Astrocyte (in vitro differentiated cells and primary cell): ENCODE measurements around the gene TOP2A. TPM values are rescaled to one million over a fixed set of nuclear protein-coding genes. Genes with fewer than 3 reads are reported as not detected.

Experiments
- DNase-seq: peaks from one replicate; pipeline ENCODE4 v3.0.0-alpha.2; 2010; ENCODE audit warnings: low read depth
- FAIRE-seq: peaks from 2 replicates; lab custom pipeline; 2011; peaks lifted over from hg19 to GRCh38; lab: Jason Lieb, UNC
- H2AFZ ChIP-seq: 2 replicates; pipeline ENCODE4 v1.6.0; 2012; ENCODE audit warnings: low read depth, low read length, inconsistent platforms
- H3K27ac ChIP-seq: 2 replicates; pipeline ENCODE4 v1.5.1; 2011; ENCODE audit warnings: low read depth, low read length, inconsistent platforms
- H3K27me3 ChIP-seq: 2 replicates; pipeline ENCODE4 v1.6.0; 2011; ENCODE audit warnings: low read length, inconsistent platforms; ENCODE audit not compliant: insufficient read depth
- H3K36me3 ChIP-seq: 2 replicates; pipeline ENCODE4 v1.5.1; 2011; ENCODE audit warnings: low read length, inconsistent platforms; ENCODE audit not compliant: insufficient read depth
- H3K4me1 ChIP-seq: 2 replicates; pipeline ENCODE4 v1.5.1; 2011; ENCODE audit warnings: low read length, inconsistent platforms; ENCODE audit not compliant: insufficient read depth
- H3K4me2 ChIP-seq: 2 replicates; pipeline ENCODE4 v1.6.0; 2012; ENCODE audit warnings: low read length, inconsistent platforms
- H3K4me3 ChIP-seq: 2 replicates; pipeline ENCODE4 v1.5.1; 2011; ENCODE audit warnings: low read depth, mild to moderate bottlenecking, low read length, inconsistent platforms; ENCODE audit not compliant: insufficient read depth
- H3K79me2 ChIP-seq: 2 replicates; pipeline ENCODE4 v1.6.0; 2012; ENCODE audit warnings: mild to moderate bottlenecking, low read length, inconsistent platforms; ENCODE audit not compliant: insufficient read depth
- H3K9ac ChIP-seq: 2 replicates; pipeline ENCODE4 v1.6.0; 2012; ENCODE audit warnings: mild to moderate bottlenecking, low read length, inconsistent platforms
- H3K9me3 ChIP-seq: 2 replicates; pipeline ENCODE4 v1.5.1; 2012; ENCODE audit warnings: low read depth, mild to moderate bottlenecking, low read length, inconsistent platforms; ENCODE audit not compliant: insufficient read depth
- H4K20me1 ChIP-seq: 2 replicates; pipeline ENCODE4 v1.6.0; 2012; ENCODE audit warnings: low read length, inconsistent platforms; ENCODE audit not compliant: insufficient read depth
- H3K27ac Mint-ChIP-seq: one replicate; pipeline ENCODE4 v1.8.0; 2021; ENCODE audit warnings: mild to moderate bottlenecking, mixed read lengths; ENCODE audit not compliant: unreplicated experiment
- H3K27me3 Mint-ChIP-seq: one replicate; pipeline ENCODE4 v1.8.0; 2021; ENCODE audit warnings: low read depth, mixed read lengths; ENCODE audit not compliant: unreplicated experiment
- H3K36me3 Mint-ChIP-seq: one replicate; pipeline ENCODE4 v1.8.0; 2021; ENCODE audit warnings: low read depth, mixed read lengths; ENCODE audit not compliant: unreplicated experiment
- H3K4me1 Mint-ChIP-seq: one replicate; pipeline ENCODE4 v1.8.0; 2021; ENCODE audit warnings: low read depth, mixed read lengths; ENCODE audit not compliant: unreplicated experiment
- H3K4me3 Mint-ChIP-seq: one replicate; pipeline ENCODE4 v1.8.0; 2021; ENCODE audit warnings: mild to moderate bottlenecking, moderate library complexity, mixed read lengths; ENCODE audit not compliant: unreplicated experiment
- H3K9me3 Mint-ChIP-seq: one replicate; pipeline ENCODE4 v1.8.0; 2021; ENCODE audit warnings: mild to moderate bottlenecking, mixed read lengths; ENCODE audit not compliant: unreplicated experiment
- EZH2 ChIP-seq: IDR thresholded peaks from 2 replicates; pipeline ENCODE4 v1.6.1; 2012; ENCODE audit warnings: mild to moderate bottlenecking, low read length, inconsistent platforms; ENCODE audit not compliant: insufficient read depth
- total RNA-seq: library from RNA; stranded (reverse); gene quantifications from 2 replicates; pipeline ENCODE4 v1.2.1, GENCODE V29; 2021
- TF ChIP-seq, protein P1 (sequence below): IDR thresholded peaks from 2 replicates; pipeline ENCODE4 v1.5.1; 2011; ENCODE audit warnings: low read depth, mild to moderate bottlenecking, inconsistent platforms, low read length, moderate library complexity; ENCODE audit not compliant: insufficient read depth

Gene TOP2A
- total RNA-seq, 1 donor from 2014 or later, result 12.6 TPM

GRCh38 chr17:40363111-40363827 lies 54.4 kb downstream of the TOP2A start:
- Mint-ChIP-seq H3K4me3 (peak overlapping the region; percentile 78), H3K9me3 (no peaks in the 10 kb centered on the region), H3K36me3 (no peaks in the 10 kb centered on the region), H3K27ac (no peak overlapping the region), H3K4me1 (peaks cover 2% of the 10 kb centered on the region), H3K27me3 (peaks cover 9% of the 10 kb centered on the region)
- no peaks in the 10 kb centered on the region for H3K36me3 ChIP-seq
- DNase-seq (peak; percentile 33), FAIRE-seq (no peak)
- TF ChIP-seq, protein P1, sequence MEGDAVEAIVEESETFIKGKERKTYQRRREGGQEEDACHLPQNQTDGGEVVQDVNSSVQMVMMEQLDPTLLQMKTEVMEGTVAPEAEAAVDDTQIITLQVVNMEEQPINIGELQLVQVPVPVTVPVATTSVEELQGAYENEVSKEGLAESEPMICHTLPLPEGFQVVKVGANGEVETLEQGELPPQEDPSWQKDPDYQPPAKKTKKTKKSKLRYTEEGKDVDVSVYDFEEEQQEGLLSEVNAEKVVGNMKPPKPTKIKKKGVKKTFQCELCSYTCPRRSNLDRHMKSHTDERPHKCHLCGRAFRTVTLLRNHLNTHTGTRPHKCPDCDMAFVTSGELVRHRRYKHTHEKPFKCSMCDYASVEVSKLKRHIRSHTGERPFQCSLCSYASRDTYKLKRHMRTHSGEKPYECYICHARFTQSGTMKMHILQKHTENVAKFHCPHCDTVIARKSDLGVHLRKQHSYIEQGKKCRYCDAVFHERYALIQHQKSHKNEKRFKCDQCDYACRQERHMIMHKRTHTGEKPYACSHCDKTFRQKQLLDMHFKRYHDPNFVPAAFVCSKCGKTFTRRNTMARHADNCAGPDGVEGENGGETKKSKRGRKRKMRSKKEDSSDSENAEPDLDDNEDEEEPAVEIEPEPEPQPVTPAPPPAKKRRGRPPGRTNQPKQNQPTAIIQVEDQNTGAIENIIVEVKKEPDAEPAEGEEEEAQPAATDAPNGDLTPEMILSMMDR, result no peak
- peak; percentile 16 for TF ChIP-seq EZH2
- H3K4me2 ChIP-seq, result peak overlapping the region; percentile 90
- H3K79me2 ChIP-seq, result no peaks in the 10 kb centered on the region
- H3K4me3 ChIP-seq, result peak overlapping the region; percentile 56
- peaks cover 6% of the 10 kb centered on the region for H3K4me1 ChIP-seq
- peaks cover 4% of the 10 kb centered on the region for H3K27me3 ChIP-seq
- peak overlapping the region; percentile 87 for H2AFZ ChIP-seq
- no peaks in the 10 kb centered on the region for H4K20me1 ChIP-seq
- H3K9me3 ChIP-seq, result no peaks in the 10 kb centered on the region
- H3K27ac ChIP-seq, result no peak overlapping the region
- peak overlapping the region; percentile 23 for H3K9ac ChIP-seq

DNA sequence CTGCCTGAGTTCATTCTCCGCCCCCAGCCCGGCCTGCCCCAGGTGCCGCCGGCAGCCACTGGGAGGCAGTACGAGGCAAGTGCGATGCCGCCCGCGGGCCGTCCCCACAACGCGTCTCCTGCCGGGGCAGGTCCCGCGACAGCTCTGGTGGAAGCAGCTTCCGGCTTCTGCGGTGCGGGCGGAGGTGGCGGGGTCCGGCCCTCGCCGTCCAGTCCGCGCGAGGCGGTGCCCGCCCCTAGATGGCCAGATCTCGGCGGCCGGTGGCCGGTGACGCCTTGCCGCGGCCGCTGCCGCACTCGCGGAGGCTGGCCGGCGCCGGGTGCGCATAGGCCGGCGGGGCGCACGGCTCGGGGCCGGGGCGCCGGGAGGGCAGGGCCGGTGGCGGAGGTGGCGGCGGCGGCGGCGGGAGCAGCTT lies 55.0 kb downstream of the TOP2A start:
- Histone ChIP-seq H3K27ac (no peak overlapping the region), H3K27me3 (peaks cover 4% of the 10 kb centered on the region), H2AFZ (peak overlapping the region; percentile 87), H3K4me1 (peaks cover 6% of the 10 kb centered on the region), H3K9ac (peak overlapping the region; percentile 23), H3K9me3 (no peaks in the 10 kb centered on the region), H3K79me2 (no peaks in the 10 kb centered on the region), H3K4me3 (peak overlapping the region; percentile 56), H4K20me1 (no peaks in the 10 kb centered on the region), H3K4me2 (peak overlapping the region; percentile 90), H3K36me3 (no peaks in the 10 kb centered on the region)
- Mint-ChIP-seq H3K4me1 (peaks cover 2% of the 10 kb centered on the region), H3K27me3 (peaks cover 9% of the 10 kb centered on the region), H3K4me3 (peak overlapping the region; percentile 73), H3K9me3 (no peaks in the 10 kb centered on the region), H3K27ac (no peak overlapping the region), H3K36me3 (no peaks in the 10 kb centered on the region)
- FAIRE-seq, result no peak
- no peak for TF ChIP-seq EZH2
- TF ChIP-seq, protein P1, result peak; percentile 32
- DNase-seq, result peak; percentile 53
